A549 (cell line): ENCODE measurements around the gene CEACAM1.

Source experiments
- EHF ChIP-seq: fragments of 250-450 bp; sonication (Bioruptor Pico); IDR thresholded peaks from 2 replicates; pipeline ENCODE4 v1.5.0; 2020; ENCODE audit warnings: mild to moderate bottlenecking
- EP300 ChIP-seq, 2 experiments: fragments of >200 bp; sonication (Bioruptor Twin); formaldehyde crosslinking; IDR thresholded peaks; 2 replicates in 1 of 2; 3 replicates in 1 of 2; pipeline ENCODE4 v1.6.1; 2016 to 2017
- FOXS1 ChIP-seq: fragments of 250-450 bp; sonication (Bioruptor Pico); IDR thresholded peaks from 2 replicates; pipeline ENCODE4 v1.5.0; 2020; ENCODE audit warnings: mild to moderate bottlenecking, moderate library complexity
- HOXA7 ChIP-seq: fragments of 250-450 bp; sonication (Bioruptor Pico); IDR thresholded peaks from 2 replicates; pipeline ENCODE4 v1.5.0; 2020; ENCODE audit warnings: mild to moderate bottlenecking, moderate library complexity
- POLR2A ChIP-seq: IDR thresholded peaks from 2 replicates; pipeline ENCODE4 v1.6.1; 2012; ENCODE audit warnings: mild to moderate bottlenecking, low read length
- RAD21 ChIP-seq, 2 experiments: fragments of >200 bp in 1 of 2; sonication (Bioruptor Twin) in 1 of 2; formaldehyde crosslinking in 1 of 2; IDR thresholded peaks in 1 of 2; conservative IDR thresholded peaks in 1 of 2; 2 replicates in 1 of 2; 3 replicates in 1 of 2; pipeline ENCODE4 v1.6.1; 2012 to 2018; ENCODE audit warnings: inconsistent platforms in 1 of 2
- RARB ChIP-seq: fragments of 250-450 bp; sonication (Bioruptor Pico); IDR thresholded peaks from 2 replicates; pipeline ENCODE4 v1.8.0; 2021; ENCODE audit warnings: mild to moderate bottlenecking, moderate library complexity
- SMC3 ChIP-seq: fragments of >200 bp; sonication (Bioruptor Twin); formaldehyde crosslinking; IDR thresholded peaks from 3 replicates; pipeline ENCODE4 v1.6.1; 2018; ENCODE audit warnings: inconsistent platforms
- SREBF2 ChIP-seq: fragments of 450-650 bp; IDR thresholded peaks from 2 replicates; pipeline ENCODE4 v1.6.1; 2014; ENCODE audit warnings: mild to moderate bottlenecking, moderate library complexity
- TF ChIP-seq, protein P1 (sequence below): fragments of >200 bp; sonication (Bioruptor Twin); formaldehyde crosslinking; IDR thresholded peaks from 3 replicates; pipeline ENCODE4 v1.5.1; 2016

- TF ChIP-seq, protein P1, sequence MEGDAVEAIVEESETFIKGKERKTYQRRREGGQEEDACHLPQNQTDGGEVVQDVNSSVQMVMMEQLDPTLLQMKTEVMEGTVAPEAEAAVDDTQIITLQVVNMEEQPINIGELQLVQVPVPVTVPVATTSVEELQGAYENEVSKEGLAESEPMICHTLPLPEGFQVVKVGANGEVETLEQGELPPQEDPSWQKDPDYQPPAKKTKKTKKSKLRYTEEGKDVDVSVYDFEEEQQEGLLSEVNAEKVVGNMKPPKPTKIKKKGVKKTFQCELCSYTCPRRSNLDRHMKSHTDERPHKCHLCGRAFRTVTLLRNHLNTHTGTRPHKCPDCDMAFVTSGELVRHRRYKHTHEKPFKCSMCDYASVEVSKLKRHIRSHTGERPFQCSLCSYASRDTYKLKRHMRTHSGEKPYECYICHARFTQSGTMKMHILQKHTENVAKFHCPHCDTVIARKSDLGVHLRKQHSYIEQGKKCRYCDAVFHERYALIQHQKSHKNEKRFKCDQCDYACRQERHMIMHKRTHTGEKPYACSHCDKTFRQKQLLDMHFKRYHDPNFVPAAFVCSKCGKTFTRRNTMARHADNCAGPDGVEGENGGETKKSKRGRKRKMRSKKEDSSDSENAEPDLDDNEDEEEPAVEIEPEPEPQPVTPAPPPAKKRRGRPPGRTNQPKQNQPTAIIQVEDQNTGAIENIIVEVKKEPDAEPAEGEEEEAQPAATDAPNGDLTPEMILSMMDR, result no peak
- TF ChIP-seq SMC3 (no peak), POLR2A (0 out of 2 replicates have a peak, but pooled peaks have one; percentile 15), FOXS1 (CRISPR knock-in tag) (no peak), SREBF2 (no peak), RAD21 (conservative IDR thresholded peaks at IDR 0.05 in 1 of 2, IDR thresholded peaks at IDR 0.05 in 1 of 2) (no peak), EP300 (IDR thresholded peaks at IDR 0.05) (no peak), HOXA7 (CRISPR knock-in tag) (no peak), EHF (CRISPR knock-in tag) (no peak), RARB (CRISPR knock-in tag) (no peak)
Measured at GRCh38 chr19:42511340-42511739, 16.9 kb downstream of the CEACAM1 start.
